Astrocyte of the spinal cord (primary cell): ENCODE results near the gene CDC34.
A peak's percentile ranks its signal among the peaks of the same experiment; 100 is the strongest.

ENCODE experiments used
- DNase-seq: peaks from one replicate; pipeline ENCODE4 v3.0.0; 2011; ENCODE audit warnings: low read depth, low spot score
- H3K4me3 ChIP-seq: 2 replicates; pipeline ENCODE4 v1.5.1; 2011; ENCODE audit warnings: low read depth, mild to moderate bottlenecking, low read length, moderate library complexity
- CTCF ChIP-seq: IDR thresholded peaks from 2 replicates; pipeline ENCODE4 v1.5.1; 2012; ENCODE audit warnings: low read depth, mild to moderate bottlenecking, low read length, inconsistent platforms
- in situ Hi-C: cut with HindIII; loops from 2 replicates; pipeline ENCODE4 v1.10.0; 2017; ENCODE audit warnings: low sequenced_read_pairs

Gene CDC34

GRCh38 chr19:485583-486236 lies 45.9 kb upstream of the CDC34 start:
- TF ChIP-seq CTCF = no peak
- in situ Hi-C loops = no loop called here
- DNase-seq = peak; percentile 61
- no peak overlapping the region for H3K4me3 ChIP-seq

- in situ Hi-C loops = no loop called here
- H3K4me3 ChIP-seq = peak overlapping the region; percentile 70
- peak; percentile 95 for DNase-seq
- TF ChIP-seq CTCF = no peak
Observed at GRCh38 chr19:488505-489417, 42.8 kb upstream of the CDC34 start.

- no peak for TF ChIP-seq CTCF
- peak overlapping the region; percentile 70 for H3K4me3 ChIP-seq
- in situ Hi-C loops = no loop called here
- DNase-seq = peak; percentile 13
Observed at GRCh38 chr19:489418-490196, 42.0 kb upstream of the CDC34 start.

- TF ChIP-seq CTCF = no peak
- in situ Hi-C loops = no loop called here
- no peak overlapping the region for H3K4me3 ChIP-seq
- no peak for DNase-seq
Observed at GRCh38 chr19:491146-491741, 40.3 kb upstream of the CDC34 start.

- no peak for TF ChIP-seq CTCF
- no peak for DNase-seq
- in situ Hi-C loops = no loop called here
- H3K4me3 ChIP-seq = no peak overlapping the region
Observed at GRCh38 chr19:492091-492531, 39.4 kb upstream of the CDC34 start.

- H3K4me3 ChIP-seq = no peak overlapping the region
- no peak for TF ChIP-seq CTCF
- no peak for DNase-seq
- in situ Hi-C loops = no loop called here
Observed at GRCh38 chr19:493391-494170, 38.0 kb upstream of the CDC34 start.
